GM12878 (cell line): ENCODE measurements around the gene C1orf174.

ENCODE experiments used
- ATF7 ChIP-seq: fragments of 450-650 bp; IDR thresholded peaks from 2 replicates; pipeline ENCODE4 v1.6.1; 2016; ENCODE audit warnings: low read depth, mild to moderate bottlenecking
- CTCF ChIP-seq, 3 experiments: IDR thresholded peaks in 2 of 3; conservative IDR thresholded peaks in 1 of 3; 2 replicates each; pipeline ENCODE4 v1.5.1; 2011; ENCODE audit warnings: low read depth in 3 of 3, low read length in 3 of 3, mild to moderate bottlenecking in 3 of 3, control low read depth in 2 of 3, moderate library complexity in 2 of 3, inconsistent platforms in 1 of 3, mixed read lengths in 1 of 3; ENCODE audit not compliant: control insufficient read depth in 2 of 3, insufficient read depth in 1 of 3; ENCODE audit errors: extremely low read depth in 1 of 3
- EP300 ChIP-seq, 2 experiments: fragments of 150-350 bp in 1 of 2; IDR thresholded peaks; 2 replicates each; pipeline ENCODE4 v1.6.1; 2011 to 2012; ENCODE audit warnings: low read depth in 2 of 2, low read length in 2 of 2, borderline replicate concordance in 1 of 2, improper control_type of control experiment in 1 of 2, inconsistent platforms in 1 of 2; ENCODE audit not compliant: control insufficient read depth in 1 of 2
- EZH2 ChIP-seq: IDR thresholded peaks from 2 replicates; pipeline ENCODE4 v1.6.1; 2012; ENCODE audit warnings: low read depth, mild to moderate bottlenecking, control low read depth, inconsistent platforms, low read length, borderline replicate concordance; ENCODE audit not compliant: control insufficient read depth
- HDAC6 ChIP-seq: fragments of 200-600 bp; sonication (generic); IDR thresholded peaks from one replicate; pipeline ENCODE4 v1.8.0; 2017; ENCODE audit warnings: antibody characterized with exemption; ENCODE audit not compliant: unreplicated experiment
- NFYB ChIP-seq: IDR thresholded peaks from 2 replicates; pipeline ENCODE4 v1.6.1; 2011; ENCODE audit warnings: low read depth, mild to moderate bottlenecking, low read length, improper control_type of control experiment, moderate library complexity; ENCODE audit not compliant: insufficient read depth
- POLR2A ChIP-seq: IDR thresholded peaks from 2 replicates; pipeline ENCODE4 v1.6.1; 2011; ENCODE audit warnings: low read depth, mild to moderate bottlenecking, low read length
- STAT1 ChIP-seq: fragments of 450-650 bp; conservative IDR thresholded peaks from 2 replicates; pipeline ENCODE4 v1.6.1; 2014; ENCODE audit warnings: antibody characterized with exemption, mild to moderate bottlenecking
- TCF3 ChIP-seq: IDR thresholded peaks from 2 replicates; pipeline ENCODE4 v1.6.1; 2012; ENCODE audit warnings: low read depth, mild to moderate bottlenecking, low read length, borderline replicate concordance; ENCODE audit not compliant: insufficient read depth
- ZNF24 ChIP-seq: fragments of 450-650 bp; IDR thresholded peaks from 2 replicates; pipeline ENCODE4 v1.6.1; 2017; ENCODE audit warnings: antibody characterized with exemption, mild to moderate bottlenecking
- ZZZ3 ChIP-seq: IDR thresholded peaks from 2 replicates; pipeline ENCODE4 v1.6.1; 2011; ENCODE audit warnings: low read depth; ENCODE audit not compliant: control insufficient read depth, insufficient read length

- TF ChIP-seq CTCF (IDR thresholded peaks at IDR 0.05 in 2 of 3, conservative IDR thresholded peaks at IDR 0.05 in 1 of 3; ENCODE audit: control insufficient read depth in 2 of 3, extremely low read depth in 1 of 3, insufficient read depth in 1 of 3, low read depth in 3 of 3, low read length in 3 of 3): no peak
- no peak for TF ChIP-seq POLR2A
- TF ChIP-seq TCF3: no peak
- TF ChIP-seq HDAC6: no peak
- TF ChIP-seq EZH2: no peak
- no peak for TF ChIP-seq EP300 (IDR thresholded peaks at IDR 0.05; ENCODE audit: borderline replicate concordance in 1 of 2, control insufficient read depth in 1 of 2, low read depth in 2 of 2, low read length in 2 of 2)
- TF ChIP-seq STAT1: no peak
- TF ChIP-seq NFYB: no peak
- no peak for TF ChIP-seq ZNF24
- TF ChIP-seq ATF7: no peak
- no peak for TF ChIP-seq ZZZ3
Measured at GRCh38 chr1:3940081-3940753, 40.1 kb upstream of the C1orf174 start.
